OCI-LY3 (cell line): Measurements from ENCODE around the gene KDM5A.

Source experiments
- H2AFZ ChIP-seq: fragments of 200-600, 300-600 bp; shearing (Covaris generic); 2 replicates; pipeline ENCODE4 v1.6.0; 2014; ENCODE audit warnings: antibody characterized with exemption, low read depth, low read length
- H3K27ac ChIP-seq: fragments of 200-600, 300-600 bp; sonication (generic); 2 replicates; pipeline ENCODE4 v1.5.1; 2014; ENCODE audit warnings: mild to moderate bottlenecking, low read length, moderate library complexity, mixed read lengths
- H3K27me3 ChIP-seq: fragments of 200-600, 300-600 bp; sonication (generic); 2 replicates; pipeline ENCODE4 v1.6.1; 2014; ENCODE audit warnings: low read depth, low read length, mixed read lengths
- H3K36me3 ChIP-seq: fragments of 200-600, 300-600 bp; sonication (generic); replicated peaks from 2 replicates; pipeline ENCODE3; 2014; ENCODE audit warnings: low read depth, low read length, mixed read lengths
- H3K4me1 ChIP-seq: fragments of 300-600, 200-600 bp; sonication (generic); 2 replicates; pipeline ENCODE4 v1.6.1; 2014; ENCODE audit warnings: low read length, mixed read lengths
- H3K4me2 ChIP-seq: fragments of 200-600, 300-600 bp; sonication (generic); 2 replicates; pipeline ENCODE4 v1.6.1; 2014; ENCODE audit warnings: low read length, mixed read lengths
- H3K4me3 ChIP-seq: fragments of 300-600, 200-600 bp; sonication (generic); 2 replicates; pipeline ENCODE4 v1.5.1; 2014; ENCODE audit warnings: antibody characterized with exemption, mild to moderate bottlenecking, low read length, moderate library complexity
- H3K79me2 ChIP-seq: fragments of 300-600, 200-600 bp; shearing (Covaris generic); 2 replicates; pipeline ENCODE4 v1.6.1; 2014; ENCODE audit warnings: mild to moderate bottlenecking, low read length, mixed read lengths
- H3K9ac ChIP-seq: fragments of 300-600, 200-600 bp; shearing (Covaris generic); 2 replicates; pipeline ENCODE4 v1.6.0; 2014; ENCODE audit warnings: mild to moderate bottlenecking, low read length, moderate library complexity
- H3K9me3 ChIP-seq: fragments of 200-600, 300-600 bp; shearing (Covaris generic); 2 replicates; pipeline ENCODE4 v1.6.1; 2014; ENCODE audit warnings: low read length, mixed read lengths; ENCODE audit not compliant: insufficient read depth
- H4K20me1 ChIP-seq: fragments of 200-600, 300-600 bp; sonication (generic); 2 replicates; pipeline ENCODE4 v1.6.1; 2016; ENCODE audit warnings: low read length, mixed read lengths; ENCODE audit not compliant: insufficient read depth
- EZH2phosphoT487 ChIP-seq: fragments of 200-600 bp; shearing (Covaris generic); IDR thresholded peaks from 2 replicates; pipeline ENCODE4 v1.6.1; 2018; ENCODE audit warnings: antibody characterized with exemption, mixed run types, low read depth
- TF ChIP-seq, protein P1 (sequence below): fragments of 200-600, 300-600 bp; sonication (generic); IDR thresholded peaks from 2 replicates; pipeline ENCODE4 v1.5.1; 2014; ENCODE audit warnings: antibody characterized with exemption, low read length, low read depth

Gene KDM5A

DNA sequence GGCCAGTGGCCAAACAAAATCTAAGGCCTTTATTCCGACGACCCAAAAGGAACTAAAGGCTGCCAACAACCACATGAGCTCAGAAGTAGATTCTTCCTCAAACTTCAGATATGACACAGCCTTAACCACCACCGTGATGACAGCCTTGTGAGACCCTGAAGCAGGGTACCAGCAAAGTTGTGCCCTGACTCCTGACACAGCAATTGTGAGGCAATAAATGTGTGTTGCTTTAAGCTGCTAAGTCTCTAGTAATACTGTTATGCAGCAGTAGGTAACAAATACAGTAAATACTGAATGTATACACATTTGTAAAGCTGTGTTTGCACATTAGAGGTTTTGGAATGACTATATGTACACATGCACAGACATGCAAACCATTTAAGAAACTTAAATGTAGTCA lies 115.7 kb downstream of the KDM5A start:
- Histone ChIP-seq H3K9ac (no peak overlapping the region), H3K79me2 (no peaks in the 10 kb centered on the region), H3K4me1 (peaks cover 29% of the 10 kb centered on the region), H3K36me3 (peaks cover 3% of the 10 kb centered on the region), H3K4me2 (no peak overlapping the region), H3K9me3 (no peaks in the 10 kb centered on the region), H3K27ac (no peak overlapping the region), H3K27me3 (no peaks in the 10 kb centered on the region), H2AFZ (no peak overlapping the region), H3K4me3 (no peak overlapping the region), H4K20me1 (peaks cover 9% of the 10 kb centered on the region; the same call in 1 of the 2 replicates)
- TF ChIP-seq EZH2phosphoT487: no peak
- TF ChIP-seq, protein P1, sequence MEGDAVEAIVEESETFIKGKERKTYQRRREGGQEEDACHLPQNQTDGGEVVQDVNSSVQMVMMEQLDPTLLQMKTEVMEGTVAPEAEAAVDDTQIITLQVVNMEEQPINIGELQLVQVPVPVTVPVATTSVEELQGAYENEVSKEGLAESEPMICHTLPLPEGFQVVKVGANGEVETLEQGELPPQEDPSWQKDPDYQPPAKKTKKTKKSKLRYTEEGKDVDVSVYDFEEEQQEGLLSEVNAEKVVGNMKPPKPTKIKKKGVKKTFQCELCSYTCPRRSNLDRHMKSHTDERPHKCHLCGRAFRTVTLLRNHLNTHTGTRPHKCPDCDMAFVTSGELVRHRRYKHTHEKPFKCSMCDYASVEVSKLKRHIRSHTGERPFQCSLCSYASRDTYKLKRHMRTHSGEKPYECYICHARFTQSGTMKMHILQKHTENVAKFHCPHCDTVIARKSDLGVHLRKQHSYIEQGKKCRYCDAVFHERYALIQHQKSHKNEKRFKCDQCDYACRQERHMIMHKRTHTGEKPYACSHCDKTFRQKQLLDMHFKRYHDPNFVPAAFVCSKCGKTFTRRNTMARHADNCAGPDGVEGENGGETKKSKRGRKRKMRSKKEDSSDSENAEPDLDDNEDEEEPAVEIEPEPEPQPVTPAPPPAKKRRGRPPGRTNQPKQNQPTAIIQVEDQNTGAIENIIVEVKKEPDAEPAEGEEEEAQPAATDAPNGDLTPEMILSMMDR: no peak

DNA sequence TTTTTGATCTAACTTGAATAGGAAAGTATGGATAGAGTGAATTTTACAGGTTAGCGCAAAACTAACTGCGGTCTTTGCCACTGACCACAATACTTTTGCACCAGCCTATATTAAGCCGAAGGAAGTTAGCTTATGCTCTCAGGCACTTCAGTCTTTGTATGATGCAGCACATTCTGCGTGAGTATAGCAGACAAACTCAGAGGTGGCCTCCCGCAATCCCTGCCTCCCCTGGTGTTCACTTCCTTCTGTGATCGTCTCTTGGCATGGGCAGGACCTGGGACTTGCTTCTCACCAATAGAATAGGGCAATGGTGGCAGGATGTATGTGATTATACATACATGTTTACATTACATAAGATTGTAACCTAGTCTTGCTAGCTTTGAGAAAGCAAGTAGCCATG lies 116.2 kb downstream of the KDM5A start:
- no peaks in the 10 kb centered on the region for H3K27me3 ChIP-seq
- no peak overlapping the region for H3K27ac ChIP-seq
- H3K36me3 ChIP-seq: peaks cover 3% of the 10 kb centered on the region
- no peaks in the 10 kb centered on the region for H3K79me2 ChIP-seq
- H4K20me1 ChIP-seq: peaks cover 9% of the 10 kb centered on the region; the same call in 1 of the 2 replicates
- H3K4me3 ChIP-seq: no peak overlapping the region
- TF ChIP-seq, protein P1: no peak
- no peak for TF ChIP-seq EZH2phosphoT487
- H3K4me1 ChIP-seq: peaks cover 29% of the 10 kb centered on the region
- H2AFZ ChIP-seq: no peak overlapping the region
- H3K9ac ChIP-seq: no peak overlapping the region
- H3K9me3 ChIP-seq: no peaks in the 10 kb centered on the region
- H3K4me2 ChIP-seq: no peak overlapping the region

DNA sequence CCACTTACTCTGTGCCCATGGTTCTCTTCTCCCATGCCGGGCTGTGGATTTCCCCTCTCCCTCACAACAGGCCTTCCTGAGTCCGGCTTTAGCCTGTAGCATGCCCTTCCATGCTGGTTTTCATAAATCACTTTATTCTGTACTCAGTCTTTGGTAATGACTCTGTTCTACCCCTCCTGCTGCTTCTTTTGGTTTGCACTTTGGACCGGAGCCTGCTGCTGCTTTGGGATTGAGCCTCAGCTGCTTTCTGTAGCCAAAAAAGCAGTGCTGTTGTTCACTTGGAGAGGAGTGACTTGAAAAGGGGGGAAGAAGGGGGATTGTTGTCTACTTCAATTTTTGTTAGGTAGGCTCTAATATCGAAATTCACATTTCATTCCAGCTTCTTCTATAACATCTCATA lies 118.0 kb downstream of the KDM5A start:
- TF ChIP-seq, protein P1: no peak
- TF ChIP-seq EZH2phosphoT487: no peak
- H3K4me3 ChIP-seq: no peak overlapping the region
- peaks cover 8% of the 10 kb centered on the region; the same call in 1 of the 2 replicates for H4K20me1 ChIP-seq
- no peak overlapping the region for H3K4me2 ChIP-seq
- no peak overlapping the region for H3K27ac ChIP-seq
- peaks cover 3% of the 10 kb centered on the region for H3K36me3 ChIP-seq
- H3K27me3 ChIP-seq: no peaks in the 10 kb centered on the region
- H3K9me3 ChIP-seq: no peaks in the 10 kb centered on the region
- no peak overlapping the region for H2AFZ ChIP-seq
- peaks cover 22% of the 10 kb centered on the region for H3K4me1 ChIP-seq
- no peaks in the 10 kb centered on the region for H3K79me2 ChIP-seq
- H3K9ac ChIP-seq: no peak overlapping the region

DNA sequence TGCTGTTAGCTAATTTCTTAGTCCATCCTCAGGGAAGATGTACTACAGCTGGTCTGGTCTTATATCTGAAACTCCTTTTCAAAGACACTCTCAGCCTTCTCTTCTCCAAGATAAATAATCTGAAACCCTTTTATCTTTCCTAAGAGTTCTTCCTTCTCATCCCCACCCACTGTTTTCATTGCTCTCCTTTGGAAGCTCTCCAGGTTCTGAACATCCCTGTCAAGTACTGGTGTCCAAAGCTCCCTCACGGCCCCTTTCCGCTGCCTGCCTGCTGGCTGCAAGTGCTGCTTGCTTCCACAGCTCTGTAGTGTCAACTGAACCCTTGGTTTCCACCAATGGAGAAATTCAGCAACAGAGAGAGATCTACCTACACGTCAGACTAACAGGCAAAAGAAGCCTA lies 119.9 kb downstream of the KDM5A start:
- peaks cover 3% of the 10 kb centered on the region for H3K36me3 ChIP-seq
- H3K9ac ChIP-seq: no peak overlapping the region
- H3K9me3 ChIP-seq: no peaks in the 10 kb centered on the region
- H3K27ac ChIP-seq: no peak overlapping the region
- no peaks in the 10 kb centered on the region for H3K79me2 ChIP-seq
- no peak overlapping the region for H2AFZ ChIP-seq
- H3K4me1 ChIP-seq: peaks cover 14% of the 10 kb centered on the region
- TF ChIP-seq EZH2phosphoT487: no peak
- H4K20me1 ChIP-seq: 0 out of 2 replicates have a peak, but pooled peaks cover 4% of the 10 kb centered on the region
- no peak overlapping the region for H3K4me3 ChIP-seq
- H3K4me2 ChIP-seq: no peak overlapping the region
- H3K27me3 ChIP-seq: no peaks in the 10 kb centered on the region

DNA sequence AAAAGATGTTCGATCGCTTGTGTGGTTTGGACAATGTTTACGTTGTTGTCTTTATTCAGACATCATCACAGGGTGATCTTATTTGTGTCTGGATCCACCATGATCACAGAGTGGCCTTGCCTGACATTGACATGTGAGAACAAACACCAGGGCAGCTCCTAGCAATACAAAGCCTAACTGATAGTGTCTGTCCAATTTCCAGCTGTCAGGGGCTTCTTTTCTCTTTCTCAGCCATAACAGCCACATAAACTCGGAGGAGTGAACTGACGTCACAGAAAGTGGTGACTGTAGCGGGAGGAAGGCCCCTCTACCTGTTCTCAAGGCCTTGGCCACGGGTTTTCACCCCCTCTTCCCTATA lies 120.7 kb downstream of the KDM5A start:
- H4K20me1 ChIP-seq: 0 out of 2 replicates have a peak, but pooled peaks cover 2% of the 10 kb centered on the region
- no peak for TF ChIP-seq EZH2phosphoT487
- H3K27ac ChIP-seq: no peak overlapping the region
- H3K4me3 ChIP-seq: no peak overlapping the region
- no peak overlapping the region for H3K4me2 ChIP-seq
- H3K79me2 ChIP-seq: no peaks in the 10 kb centered on the region
- H3K9ac ChIP-seq: no peak overlapping the region
- no peak overlapping the region for H2AFZ ChIP-seq
- peaks cover 2% of the 10 kb centered on the region for H3K36me3 ChIP-seq
- H3K9me3 ChIP-seq: no peaks in the 10 kb centered on the region
- H3K4me1 ChIP-seq: peaks cover 10% of the 10 kb centered on the region
- no peaks in the 10 kb centered on the region for H3K27me3 ChIP-seq
